ENCODE data around the gene GALNT6. TPM values are rescaled to one million over a fixed set of nuclear protein-coding genes. Genes with fewer than 3 reads are reported as not detected.

GALNT6 gene
- total RNA-seq, 6 experiments from 2014 or later: 0.55 to 3.3 (median 1.3) TPM

GRCh38 chr12:51382173-51382572 is 9.0 kb downstream of the GALNT6 start:
- DNase-seq (no peak), ATAC-seq (no peak)
- H3K4me3 ChIP-seq: no peak overlapping the region
- TF ChIP-seq CTCF (IDR thresholded peaks at IDR 0.05) (no peak), POLR2A (IDR thresholded peaks at IDR 0.05) (no peak)
- H3K9me3 ChIP-seq: no peaks in the 10 kb centered on the region
- WGBS (ENCODE audit: insufficient coverage, low coverage, low lambda C conversion rate, missing lambda C conversion rate): 98% methylated on average over 7 of the region's 7 CpGs
- H3K36me3 ChIP-seq: no peaks in the 10 kb centered on the region
- H3K27ac ChIP-seq: no peak overlapping the region
- no peaks in the 10 kb centered on the region for H3K4me1 ChIP-seq
- no peaks in the 10 kb centered on the region for H3K27me3 ChIP-seq
- intact Hi-C loops (cut with DNase I): no loop called here

GRCh38 chr12:51381226-51382079 is 9.8 kb downstream of the GALNT6 start:
- 53% methylated on average over 4 of the region's 5 CpGs for WGBS (ENCODE audit: insufficient coverage, low coverage, low lambda C conversion rate, missing lambda C conversion rate)
- Histone ChIP-seq H3K27me3 (no peaks in the 10 kb centered on the region), H3K4me3 (no peak overlapping the region), H3K36me3 (no peaks in the 10 kb centered on the region), H3K27ac (no peak overlapping the region), H3K9me3 (no peaks in the 10 kb centered on the region), H3K4me1 (no peaks in the 10 kb centered on the region)
- ATAC-seq: no peak
- intact Hi-C loops (cut with DNase I): no loop called here
- TF ChIP-seq CTCF (IDR thresholded peaks at IDR 0.05): no peak
- no peak for TF ChIP-seq POLR2A (IDR thresholded peaks at IDR 0.05)
- no peak for DNase-seq

- no peaks in the 10 kb centered on the region for H3K4me1 ChIP-seq
- no peaks in the 10 kb centered on the region for H3K27me3 ChIP-seq
- H3K9me3 ChIP-seq: no peaks in the 10 kb centered on the region
- H3K36me3 ChIP-seq: no peaks in the 10 kb centered on the region
- H3K4me3 ChIP-seq: no peak overlapping the region
- intact Hi-C loops (cut with DNase I): no loop called here
- H3K27ac ChIP-seq: no peak overlapping the region
- TF ChIP-seq POLR2A (IDR thresholded peaks at IDR 0.05) (no peak), CTCF (IDR thresholded peaks at IDR 0.05) (no peak)
- ATAC-seq (no peak), DNase-seq (no peak)
- WGBS (ENCODE audit: insufficient coverage, low coverage, low lambda C conversion rate, missing lambda C conversion rate): no CpG with 5 or more reads among the region's 11 CpGs
Measured at GRCh38 chr12:51379571-51379970, 11.6 kb downstream of the GALNT6 start.

- no peak overlapping the region for H3K27ac ChIP-seq
- intact Hi-C loops (cut with DNase I): no loop called here
- DNase-seq: no peak
- no peak for TF ChIP-seq CTCF (IDR thresholded peaks at IDR 0.05)
- TF ChIP-seq POLR2A (IDR thresholded peaks at IDR 0.05): no peak
- ATAC-seq: no peak
- no peak overlapping the region for H3K4me3 ChIP-seq
- no peaks in the 10 kb centered on the region for H3K4me1 ChIP-seq
- H3K36me3 ChIP-seq: no peaks in the 10 kb centered on the region
- 100% methylated on average over 1 of the region's 2 CpGs for WGBS (ENCODE audit: insufficient coverage, low coverage, low lambda C conversion rate, missing lambda C conversion rate)
- no peaks in the 10 kb centered on the region for H3K9me3 ChIP-seq
- no peaks in the 10 kb centered on the region for H3K27me3 ChIP-seq
Measured at GRCh38 chr12:51378749-51379148, 12.5 kb downstream of the GALNT6 start.
